NK-92 treated with Interleukin-12 subunit alpha and Interleukin-12 subunit beta, amount 100 ng/mL, for 24 hours (cell line): ENCODE data around the gene ARHGEF10L.

ENCODE experiments used
- DNase-seq: peaks from one replicate; lab custom pipeline; 2025; lab: John Stamatoyannopoulos, UW

Gene ARHGEF10L

DNA sequence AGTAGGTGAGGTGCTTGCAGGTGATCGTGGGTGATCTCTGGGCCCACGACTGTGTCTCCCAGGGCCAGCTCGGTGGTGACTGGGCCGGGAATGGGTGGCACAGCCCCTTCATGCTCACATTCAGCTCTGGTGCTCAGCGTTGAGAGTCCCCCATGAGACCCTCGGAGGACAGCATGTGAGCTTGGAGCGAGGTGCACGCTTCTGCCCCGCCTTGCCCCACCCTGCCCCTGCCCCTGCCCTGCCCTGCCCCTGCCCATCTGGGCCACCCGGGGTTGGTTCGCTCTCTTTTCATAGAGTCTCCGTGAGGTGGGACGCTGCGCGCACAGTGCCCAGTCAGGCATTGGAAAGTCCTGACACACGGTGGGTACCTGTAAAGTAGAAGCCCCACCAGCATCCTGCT lies 140.4 kb downstream of the ARHGEF10L start:
- no peak for DNase-seq

DNA sequence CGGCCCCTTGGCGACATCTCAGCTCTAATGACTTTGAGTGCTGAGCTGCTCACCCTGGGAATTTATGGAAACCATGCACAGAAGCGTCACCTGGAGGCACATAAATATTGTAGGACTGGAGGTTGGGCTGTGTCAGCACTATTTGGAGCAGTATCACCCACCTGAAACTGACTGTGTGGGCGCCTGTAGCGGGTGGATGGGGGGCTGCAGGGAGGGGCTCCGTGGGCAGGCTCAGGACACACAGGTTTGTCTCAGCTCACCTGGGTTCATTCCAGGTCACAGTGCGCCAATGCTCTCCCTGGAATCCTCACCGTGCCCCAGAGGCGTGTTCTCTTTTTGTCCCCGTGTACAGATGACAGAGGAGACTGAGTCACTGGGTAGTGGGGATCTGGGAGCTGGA lies 140.8 kb downstream of the ARHGEF10L start:
- no peak for DNase-seq

DNA sequence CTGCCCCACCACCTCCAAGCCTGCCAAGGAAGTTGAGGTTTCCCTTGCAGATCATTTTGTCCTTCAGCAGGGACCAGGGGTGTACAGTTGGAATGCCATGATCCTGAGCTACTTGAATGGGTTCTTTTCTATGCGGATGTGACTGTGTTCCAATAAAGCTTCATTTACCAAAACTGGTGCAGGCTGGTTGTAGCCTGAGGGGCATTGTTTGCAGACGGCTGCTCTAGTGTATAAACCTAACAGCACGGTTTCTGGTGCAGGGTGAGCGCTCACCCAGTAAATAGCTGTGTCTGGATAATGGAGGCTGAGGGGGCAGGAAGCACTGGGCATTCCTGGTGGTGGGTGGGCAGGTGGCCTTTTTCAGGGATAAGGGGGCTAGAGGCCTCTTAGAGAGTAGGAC lies 142.9 kb downstream of the ARHGEF10L start:
- DNase-seq = no peak

DNA sequence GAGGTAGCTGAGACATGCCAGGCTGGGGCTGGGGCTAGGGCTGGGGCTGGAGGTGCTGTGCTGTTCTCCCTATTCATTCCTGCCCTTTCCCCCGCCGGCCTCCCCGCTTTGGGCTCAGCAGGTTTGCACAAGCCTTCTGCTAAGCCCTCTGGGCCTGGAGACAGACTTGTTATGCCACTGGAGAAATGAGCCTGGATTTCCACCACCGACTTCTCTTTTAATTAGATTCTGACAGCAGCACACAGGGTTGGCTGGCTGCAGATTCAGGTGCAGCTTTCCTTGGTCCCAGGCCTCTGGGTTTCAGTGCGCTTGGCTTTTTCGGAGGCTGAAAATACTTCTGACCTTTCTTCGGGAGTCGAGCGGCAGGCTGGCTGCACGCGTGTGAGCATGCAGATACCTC lies 144.1 kb downstream of the ARHGEF10L start:
- no peak for DNase-seq

- DNase-seq = no peak
Observed at GRCh38 chr1:17684810-17685209, 145.3 kb downstream of the ARHGEF10L start.

DNA sequence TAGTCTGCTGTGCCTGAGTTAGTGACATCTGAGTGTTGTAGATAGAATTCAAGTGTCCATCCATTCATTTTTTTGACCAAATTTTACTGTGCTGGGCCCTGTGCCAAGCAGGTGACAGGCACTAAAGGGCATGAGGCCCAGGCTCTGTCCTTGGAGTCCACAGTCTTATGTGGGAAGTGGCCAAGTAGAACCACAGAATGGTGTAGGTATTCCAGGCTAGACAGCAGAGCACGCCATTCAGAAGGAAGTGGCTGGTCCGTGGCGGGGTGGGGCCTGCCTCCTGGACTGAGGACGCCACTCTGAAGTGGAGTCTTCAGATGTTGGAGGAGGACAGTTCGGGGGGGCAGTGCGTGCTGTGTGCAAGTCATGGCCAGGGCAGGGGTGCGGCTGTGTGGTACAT lies 146.8 kb downstream of the ARHGEF10L start:
- DNase-seq = no peak

- no peak for DNase-seq
Observed at GRCh38 chr1:17687145-17687544, 147.6 kb downstream of the ARHGEF10L start.

DNA sequence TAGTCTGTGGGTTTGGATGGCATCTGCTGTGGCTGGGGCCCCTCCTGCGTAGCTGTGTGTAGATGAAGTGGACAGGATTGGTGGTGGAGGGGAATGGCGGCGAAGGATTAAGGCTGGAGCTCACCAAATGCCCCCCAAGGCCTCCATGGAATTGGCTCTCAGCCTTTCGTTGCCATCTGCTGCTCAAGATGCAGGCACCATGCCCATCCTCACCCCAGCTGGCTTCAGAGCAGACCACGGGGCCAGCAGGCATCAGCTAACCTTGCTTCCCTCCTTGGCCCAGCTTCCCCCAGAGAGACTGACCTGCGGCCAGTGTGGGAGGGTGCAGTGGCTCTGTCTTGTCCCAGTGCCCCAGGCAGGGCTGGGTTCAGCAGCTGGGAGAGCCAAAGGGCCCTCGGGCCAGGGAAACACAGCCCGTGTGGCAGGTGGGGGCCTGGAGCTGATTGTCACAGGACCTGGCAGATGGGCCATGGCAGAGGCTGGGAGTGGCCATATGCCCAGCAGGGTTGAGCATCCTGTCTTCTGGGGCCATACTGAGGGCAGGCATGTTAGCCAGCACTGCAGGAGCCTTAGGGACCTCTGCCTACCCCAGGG lies 148.8 kb downstream of the ARHGEF10L start:
- no peak for DNase-seq

DNA sequence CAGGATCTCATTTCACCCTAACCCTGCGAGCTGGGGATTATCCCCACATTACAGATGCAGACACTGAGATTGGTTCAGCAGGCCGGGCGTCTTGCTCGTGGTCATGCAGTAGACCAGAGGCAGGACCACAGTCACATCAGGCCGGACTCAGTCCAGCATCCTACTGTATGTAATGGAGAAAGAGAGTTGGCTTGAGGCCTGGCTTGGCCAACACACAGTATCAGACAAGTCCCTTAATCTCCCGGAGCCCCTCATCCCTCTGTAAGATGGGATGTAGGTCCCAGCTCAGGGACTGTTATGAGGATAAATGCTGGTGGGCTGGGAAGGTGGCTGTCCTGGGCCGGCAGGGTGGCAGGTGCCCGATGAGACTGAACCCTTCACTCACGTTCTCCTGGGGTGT lies 149.5 kb downstream of the ARHGEF10L start:
- DNase-seq = no peak

- DNase-seq = no peak
Observed at GRCh38 chr1:17690906-17691634, 151.6 kb downstream of the ARHGEF10L start.

DNA sequence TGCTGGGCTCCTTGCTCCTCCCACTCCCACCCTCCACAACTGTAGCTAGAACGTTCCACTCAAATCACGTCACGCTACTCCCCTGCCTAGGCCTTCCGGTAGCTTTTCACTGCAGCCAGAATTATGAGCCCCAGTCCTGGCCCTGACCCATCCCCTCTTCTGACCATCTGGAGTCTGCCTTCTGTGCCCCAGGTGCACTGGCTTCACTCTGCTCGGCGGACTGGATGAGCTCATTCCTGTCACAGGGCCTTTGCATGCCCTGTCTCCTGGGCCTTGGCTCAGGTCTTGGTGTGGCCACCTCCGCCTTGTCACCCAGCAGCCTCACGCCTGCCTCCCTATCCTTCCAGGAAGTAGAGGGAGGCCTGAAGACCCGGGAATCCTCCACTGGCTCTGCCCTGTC lies 153.1 kb downstream of the ARHGEF10L start:
- DNase-seq = no peak

GRCh38 chr1:17696417-17697301 lies 157.2 kb downstream of the ARHGEF10L start:
- no peak for DNase-seq

DNA sequence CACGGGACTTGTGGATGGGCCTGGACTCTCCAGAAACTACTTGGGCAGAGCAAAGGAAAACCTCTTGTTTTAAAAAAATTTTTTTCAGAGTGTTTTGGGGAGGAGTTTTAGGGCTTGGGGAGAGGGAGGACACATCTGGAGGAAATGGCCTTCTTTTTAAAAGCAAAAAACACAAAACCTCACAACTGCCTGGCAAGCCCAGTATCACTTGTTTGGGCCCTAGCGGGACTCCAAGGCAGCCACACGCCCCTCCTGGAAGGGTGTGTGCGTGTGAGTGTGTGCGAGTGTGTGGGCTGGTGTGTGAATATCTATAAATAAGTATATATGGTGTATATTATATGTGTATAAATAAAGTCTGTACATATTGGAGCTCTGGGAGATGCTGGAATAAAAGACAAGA lies 158.0 kb downstream of the ARHGEF10L start:
- DNase-seq = no peak

- no peak for DNase-seq
Observed at GRCh38 chr1:17699581-17699980, 160.1 kb downstream of the ARHGEF10L start.

GRCh38 chr1:17700945-17701810 lies 161.7 kb downstream of the ARHGEF10L start:
- no peak for DNase-seq

GRCh38 chr1:17704176-17704575 lies 164.7 kb downstream of the ARHGEF10L start:
- no peak for DNase-seq

DNA sequence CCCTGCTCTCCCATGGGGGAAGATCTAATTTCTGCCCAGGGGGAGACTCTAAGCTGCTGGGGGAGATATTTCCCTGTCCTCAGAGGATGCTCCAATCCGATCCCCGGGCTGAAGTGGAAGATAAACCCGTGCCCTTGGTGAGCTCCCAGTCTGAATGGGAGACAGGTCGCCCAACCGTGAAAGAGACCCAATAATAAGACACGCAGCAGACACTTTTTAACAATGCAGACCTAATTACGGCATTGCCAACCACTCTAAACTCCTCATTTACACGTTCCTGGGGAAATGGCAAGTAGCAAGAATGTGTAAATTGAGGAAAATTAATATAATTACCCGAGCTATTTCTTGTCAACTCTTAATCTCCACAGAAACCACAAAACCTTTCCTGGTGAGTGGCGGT lies 166.9 kb downstream of the ARHGEF10L start:
- DNase-seq = no peak

GRCh38 chr1:17709981-17710380 lies 170.5 kb downstream of the ARHGEF10L start:
- no peak for DNase-seq

- DNase-seq = no peak
Observed at GRCh38 chr1:17710889-17711576, 171.5 kb downstream of the ARHGEF10L start.

GRCh38 chr1:17711577-17711910 lies 172.0 kb downstream of the ARHGEF10L start:
- DNase-seq = no peak

- no peak for DNase-seq
Observed at GRCh38 chr1:17711941-17712340, 172.4 kb downstream of the ARHGEF10L start.

DNA sequence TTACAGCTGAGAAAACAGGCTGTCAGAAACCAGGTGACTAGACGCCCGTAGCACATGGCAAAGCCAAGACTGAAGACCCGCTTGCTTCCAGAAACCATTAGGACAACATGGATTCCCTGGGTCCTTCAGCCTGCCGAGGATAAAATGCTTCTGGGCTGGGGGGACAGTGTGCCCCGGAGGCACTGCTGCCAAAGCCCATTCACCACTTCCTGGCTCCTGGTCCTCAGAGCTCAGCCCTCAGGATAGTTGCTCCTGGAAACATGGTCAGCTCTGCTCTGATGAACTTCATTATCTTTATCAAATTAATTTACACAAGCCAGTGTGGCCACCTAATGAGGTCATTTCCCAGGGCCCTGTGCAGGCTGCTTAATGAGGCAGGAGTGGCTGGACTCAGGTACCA lies 174.5 kb downstream of the ARHGEF10L start:
- DNase-seq = no peak
